Endothelial cell of umbilical vein (primary cell): ENCODE results near the gene CCT6A. TPM values are rescaled to one million over a fixed set of nuclear protein-coding genes. Genes with fewer than 3 reads are reported as not detected.
"Not testable (repeated sequence)": the region's sequence is repeated elsewhere in the genome, so short reads cannot be mapped to it uniquely, and the experiment has no call there.

ENCODE experiments used
- BruUV-seq: library from RNA; stranded (reverse); fragments of 400-500 nt; replicated peaks from 2 replicates; lab custom pipeline; 2021; lab: Mats Ljungman, UMichigan
- CTCF ChIA-PET: fragments of 300-600, 350-600 bp; sonication (Branson Sonifier 250); formaldehyde crosslinking; loops from one replicate; lab custom pipeline; 2021; ENCODE audit warnings: antibody characterized with exemption, inconsistent platforms; lab: Charles Lee
- POLR2A ChIA-PET: fragments of 300-600, 350-600 bp; sonication (Branson Sonifier 250); formaldehyde crosslinking; loops from one replicate; lab custom pipeline; 2021; ENCODE audit warnings: antibody characterized with exemption, inconsistent platforms; lab: Charles Lee
- DNase-seq: peaks from one replicate; pipeline ENCODE4 v3.0.0-alpha.2; 2011; ENCODE audit warnings: low read depth, low spot score
- FAIRE-seq: peaks from 2 replicates; lab custom pipeline; 2011; peaks lifted over from hg19 to GRCh38; lab: Jason Lieb, UNC
- H2AFZ ChIP-seq: 2 replicates; pipeline ENCODE4 v1.6.0; 2012; ENCODE audit warnings: low read depth, low read length, control low read depth, inconsistent platforms
- H3K27ac ChIP-seq: 2 replicates; pipeline ENCODE4 v1.5.1; 2011; ENCODE audit warnings: low read depth, mild to moderate bottlenecking, control low read depth, low read length, moderate library complexity; ENCODE audit not compliant: insufficient read depth
- H3K27me3 ChIP-seq, 2 experiments: 2 replicates each; pipeline versions ENCODE4 v1.6.0 to v1.6.1; 2011; ENCODE audit warnings: low read length in 2 of 2, mixed read lengths in 1 of 2; ENCODE audit not compliant: control insufficient read depth in 2 of 2, insufficient read depth in 2 of 2
- H3K36me3 ChIP-seq, 2 experiments: 2 replicates in 1 of 2; 3 replicates in 1 of 2; pipeline ENCODE4 v1.5.1; 2011; ENCODE audit warnings: low read length in 2 of 2, mild to moderate bottlenecking in 1 of 2, moderate library complexity in 1 of 2; ENCODE audit not compliant: control insufficient read depth in 2 of 2, insufficient read depth in 2 of 2; ENCODE audit errors: extremely low read depth in 1 of 2
- H3K4me1 ChIP-seq: 3 replicates; pipeline ENCODE4 v1.5.1; 2011; ENCODE audit warnings: mild to moderate bottlenecking, low read length; ENCODE audit not compliant: control insufficient read depth, insufficient read depth; ENCODE audit errors: extremely low read depth
- H3K4me2 ChIP-seq: 2 replicates; pipeline ENCODE4 v1.6.1; 2011; ENCODE audit warnings: low read length, control low read depth, mixed read lengths; ENCODE audit not compliant: insufficient read depth
- H3K4me3 ChIP-seq, 3 experiments: fragments of 200-600 bp in 1 of 3; sonication (generic), shearing (Covaris generic) in 1 of 3; replicated peaks in 1 of 3; 2 replicates each; pipeline ENCODE4 v1.5.1; 2011 to 2016; ENCODE audit warnings: control low read depth in 3 of 3, low read length in 3 of 3, mild to moderate bottlenecking in 2 of 3, inconsistent platforms in 1 of 3, low read depth in 1 of 3, moderate library complexity in 1 of 3; ENCODE audit not compliant: insufficient read depth in 1 of 3
- H3K79me2 ChIP-seq: 2 replicates; pipeline ENCODE4 v1.6.0; 2012; ENCODE audit warnings: low read length, inconsistent platforms; ENCODE audit not compliant: control insufficient read depth, insufficient read depth
- H3K9ac ChIP-seq: replicated peaks from 2 replicates; pipeline ENCODE3; 2011; ENCODE audit warnings: low read length, control low read depth; ENCODE audit not compliant: insufficient read depth; ENCODE audit errors: extremely low read depth
- H3K9me1 ChIP-seq: replicated peaks from 3 replicates; pipeline ENCODE4 v1.6.0; 2011; ENCODE audit warnings: mild to moderate bottlenecking, low read length; ENCODE audit not compliant: control insufficient read depth, insufficient read depth; ENCODE audit errors: extremely low read depth
- H3K9me3 ChIP-seq: replicated peaks from 2 replicates; pipeline ENCODE4 v1.5.1; 2012; ENCODE audit warnings: low read length, inconsistent platforms; ENCODE audit not compliant: control insufficient read depth, insufficient read depth
- H4K20me1 ChIP-seq: replicated peaks from 2 replicates; pipeline ENCODE3; 2011; ENCODE audit warnings: mild to moderate bottlenecking, low read length; ENCODE audit not compliant: control insufficient read depth, insufficient read depth; ENCODE audit errors: extremely low read depth
- FOS ChIP-seq: IDR thresholded peaks from 2 replicates; pipeline ENCODE4 v1.6.1; 2011; ENCODE audit warnings: mild to moderate bottlenecking, low read length, moderate library complexity, borderline replicate concordance; ENCODE audit not compliant: insufficient read depth
- GATA2 ChIP-seq: IDR thresholded peaks from 2 replicates; pipeline ENCODE4 v1.7.0; 2011; ENCODE audit warnings: low read depth, mild to moderate bottlenecking, moderate library complexity, mixed read lengths, low read length; ENCODE audit not compliant: insufficient read length, insufficient read depth
- JUN ChIP-seq: IDR thresholded peaks from 2 replicates; pipeline ENCODE4 v1.6.1; 2011; ENCODE audit warnings: borderline replicate concordance, low read depth; ENCODE audit not compliant: insufficient read length, insufficient read depth
- MYC ChIP-seq: IDR thresholded peaks from one replicate; pipeline ENCODE4 v1.6.1; 2011; ENCODE audit warnings: mild to moderate bottlenecking, low read depth, low read length
- POLR2AphosphoS5 ChIP-seq: IDR thresholded peaks from 2 replicates; pipeline ENCODE4 v1.6.1; 2012; ENCODE audit warnings: low read depth, mild to moderate bottlenecking, control low read depth, low read length, moderate library complexity; ENCODE audit not compliant: insufficient read depth
- dilution Hi-C: fragments of 300-500 bp; cut with MboI; formaldehyde crosslinking; loops from one replicate; pipeline ENCODE4 v1.15.0; 2019; ENCODE audit warnings: low sequenced_read_pairs; ENCODE audit not compliant: extremely low pct_ligation_motif_present
- intact Hi-C: fragments of 100-400 bp; cut with micrococcal nuclease; formaldehyde crosslinking; loops from one replicate; pipeline ENCODE4 v1.10.0; 2022
- polyA plus RNA-seq, 4 experiments: library from polyadenylated mRNA; depleted of rRNA in 3 of 4; stranded (reverse) in 3 of 4; unstranded in 1 of 4; fragments of >200 nt; gene quantifications; 2 replicates each; pipeline versions ENCODE4 v1.2.1 to v1.2.3, GENCODE V29; 2011 to 2012; ENCODE audit warnings: missing spikeins in 1 of 4
- small RNA-seq: library from RNA; depleted of rRNA; stranded (forward); fragments of <200 nt; gene quantifications from one replicate; pipeline ENCODE3, GENCODE V24; 2012; ENCODE audit warnings: low replicate concordance, low read depth; ENCODE audit not compliant: insufficient read depth, insufficient read length
- total RNA-seq: library from RNA; stranded (reverse); gene quantifications from 2 replicates; pipeline ENCODE4 v1.2.3, GENCODE V29; 2021
- TF ChIP-seq, protein P1 (sequence below), 2 donors: IDR thresholded peaks; 1 replicate in 1 of 2; 2 replicates in 1 of 2; pipeline ENCODE4 v1.5.1; 2011; ENCODE audit warnings: low read length in 2 of 2, mild to moderate bottlenecking in 2 of 2, moderate library complexity in 2 of 2, control low read depth in 1 of 2, inconsistent platforms in 1 of 2, low read depth in 1 of 2; ENCODE audit not compliant: insufficient read depth in 1 of 2; ENCODE audit errors: extremely low read depth in 1 of 2
- TF ChIP-seq, protein P2 (sequence below): IDR thresholded peaks from 2 replicates; pipeline ENCODE4 v1.6.1; 2011; ENCODE audit not compliant: insufficient read depth, insufficient read length

CCT6A gene
- total and polyA plus RNA-seq, 2 donors (not counting 3 experiments of a cell fraction or from before 2014, with no cell fraction given): 152 to 221 TPM

DNA sequence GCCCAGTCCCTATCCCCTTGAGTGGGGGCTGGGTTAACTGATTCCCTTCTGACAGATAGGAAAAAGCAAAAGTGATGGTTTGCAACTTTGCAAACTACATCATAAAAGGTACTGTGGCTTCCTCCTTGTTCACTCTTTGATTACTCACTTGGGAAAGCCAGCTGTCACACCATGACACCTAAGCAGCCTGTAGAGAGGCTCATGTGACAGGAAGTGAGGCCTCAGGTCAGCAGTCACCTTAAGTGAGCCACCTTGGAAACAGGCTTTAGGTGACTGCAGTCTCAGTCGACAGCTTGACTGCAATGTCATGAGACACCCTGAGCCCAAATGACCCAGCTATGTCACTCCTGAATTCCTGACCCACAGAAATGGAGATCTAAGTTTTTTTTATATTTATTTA lies 59.0 kb downstream of the CCT6A start:
- ChIA-PET POLR2A (no interaction called here), CTCF (no interaction called here)
- intact Hi-C loops: no loop called here
- H3K36me3 ChIP-seq: no peaks in the 10 kb centered on the region
- H3K4me1 ChIP-seq: no peaks in the 10 kb centered on the region
- dilution Hi-C loops: no loop called here
- no peaks in the 10 kb centered on the region for H3K27me3 ChIP-seq
- DNase-seq (no peak), FAIRE-seq (no peak)
- no peak overlapping the region for H3K9ac ChIP-seq
- BruUV-seq: no TSS peak
- no peaks in the 10 kb centered on the region for H4K20me1 ChIP-seq
- H3K9me1 ChIP-seq: no peaks in the 10 kb centered on the region
- H3K9me3 ChIP-seq: no peaks in the 10 kb centered on the region
- no peak overlapping the region for H3K4me2 ChIP-seq
- H3K79me2 ChIP-seq: peaks cover 6% of the 10 kb centered on the region
- no peak overlapping the region for H3K27ac ChIP-seq
- H2AFZ ChIP-seq: no peak overlapping the region
- no peak for TF ChIP-seq MYC
- TF ChIP-seq FOS: no peak
- TF ChIP-seq, protein P1, sequence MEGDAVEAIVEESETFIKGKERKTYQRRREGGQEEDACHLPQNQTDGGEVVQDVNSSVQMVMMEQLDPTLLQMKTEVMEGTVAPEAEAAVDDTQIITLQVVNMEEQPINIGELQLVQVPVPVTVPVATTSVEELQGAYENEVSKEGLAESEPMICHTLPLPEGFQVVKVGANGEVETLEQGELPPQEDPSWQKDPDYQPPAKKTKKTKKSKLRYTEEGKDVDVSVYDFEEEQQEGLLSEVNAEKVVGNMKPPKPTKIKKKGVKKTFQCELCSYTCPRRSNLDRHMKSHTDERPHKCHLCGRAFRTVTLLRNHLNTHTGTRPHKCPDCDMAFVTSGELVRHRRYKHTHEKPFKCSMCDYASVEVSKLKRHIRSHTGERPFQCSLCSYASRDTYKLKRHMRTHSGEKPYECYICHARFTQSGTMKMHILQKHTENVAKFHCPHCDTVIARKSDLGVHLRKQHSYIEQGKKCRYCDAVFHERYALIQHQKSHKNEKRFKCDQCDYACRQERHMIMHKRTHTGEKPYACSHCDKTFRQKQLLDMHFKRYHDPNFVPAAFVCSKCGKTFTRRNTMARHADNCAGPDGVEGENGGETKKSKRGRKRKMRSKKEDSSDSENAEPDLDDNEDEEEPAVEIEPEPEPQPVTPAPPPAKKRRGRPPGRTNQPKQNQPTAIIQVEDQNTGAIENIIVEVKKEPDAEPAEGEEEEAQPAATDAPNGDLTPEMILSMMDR (IDR thresholded peaks at IDR 0.05; ENCODE audit: extremely low read depth in 1 of 2, insufficient read depth in 1 of 2, low read depth in 1 of 2, low read length in 2 of 2): no peak
- TF ChIP-seq POLR2AphosphoS5: no peak
- TF ChIP-seq JUN: no peak
- no peak for TF ChIP-seq GATA2
- TF ChIP-seq, protein P2, sequence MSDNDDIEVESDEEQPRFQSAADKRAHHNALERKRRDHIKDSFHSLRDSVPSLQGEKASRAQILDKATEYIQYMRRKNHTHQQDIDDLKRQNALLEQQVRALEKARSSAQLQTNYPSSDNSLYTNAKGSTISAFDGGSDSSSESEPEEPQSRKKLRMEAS: no peak
- H3K4me3 ChIP-seq: no peak overlapping the region

DNA sequence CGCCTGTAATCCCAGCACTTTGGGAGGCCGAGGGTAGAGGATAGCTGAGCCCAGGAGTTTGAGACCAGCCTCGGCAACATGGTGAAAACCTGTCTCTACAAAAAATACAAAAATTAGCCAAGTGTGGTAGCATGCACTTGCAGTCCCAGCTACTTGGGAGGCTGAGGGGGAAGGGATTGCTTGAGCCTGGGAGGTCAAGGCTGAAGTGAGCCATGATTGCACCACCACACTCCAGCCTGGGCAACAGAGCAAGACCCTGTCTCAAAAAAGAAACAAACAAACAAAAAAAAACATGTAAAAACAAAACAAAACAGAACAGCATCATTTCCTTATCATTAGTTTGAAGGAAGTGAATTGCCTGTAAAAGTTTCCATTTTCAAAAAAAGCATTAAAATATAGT lies 60.7 kb downstream of the CCT6A start:
- CTCF ChIA-PET, DNase-seq, dilution Hi-C loops, H3K9me1 ChIP-seq, H3K9ac ChIP-seq, H3K9me3 ChIP-seq, H3K27me3 ChIP-seq, intact Hi-C loops, BruUV-seq, H2AFZ ChIP-seq, H4K20me1 ChIP-seq, H3K36me3 ChIP-seq, H3K79me2 ChIP-seq, FAIRE-seq, H3K4me1 ChIP-seq, H3K4me3 ChIP-seq, H3K4me2 ChIP-seq, H3K27ac ChIP-seq, POLR2A ChIA-PET: not testable (repeated sequence)

Small RNA genes lying within 50 kb of the gene (small RNA-seq; reads per million reads assigned to genes)
- not detected for gene SNORA15
- not detected for gene SNORA22B

Other genes starting within 250 kb of the CCT6A start
- gene SEPTIN14, start 189.0 kb upstream of the CCT6A start, total RNA-seq: not detected in 2 replicates
- not detected in 2 replicates for gene SEPTIN14, start 189.0 kb upstream of the CCT6A start, polyA plus RNA-seq
- gene ZNF713, start 164.3 kb upstream of the CCT6A start, total RNA-seq: 5.5 and 5.6 TPM in 2 replicates
- gene ZNF713, start 164.3 kb upstream of the CCT6A start, polyA plus RNA-seq: 1.4 and 1.8 TPM in 2 replicates
- 19.5 TPM in 2 replicates for gene MRPS17, start 99.9 kb upstream of the CCT6A start, total RNA-seq
- 11.1 and 11.8 TPM in 2 replicates for gene MRPS17, start 99.9 kb upstream of the CCT6A start, polyA plus RNA-seq
- 50.5 and 53.6 TPM in 2 replicates for gene NIPSNAP2, start 87.2 kb upstream of the CCT6A start, total RNA-seq
- 23.7 and 29.7 TPM in 2 replicates for gene NIPSNAP2, start 87.2 kb upstream of the CCT6A start, polyA plus RNA-seq
- 20.3 and 24.2 TPM in 2 replicates for gene PSPH, start 321 bp upstream of the CCT6A start, total RNA-seq
- gene PSPH, start 321 bp upstream of the CCT6A start, polyA plus RNA-seq: 10.3 and 11.8 TPM in 2 replicates
- gene SUMF2, start 12.5 kb downstream of the CCT6A start, total RNA-seq: 107 and 110 TPM in 2 replicates
- 91.3 and 92.4 TPM in 2 replicates for gene SUMF2, start 12.5 kb downstream of the CCT6A start, polyA plus RNA-seq
- gene PHKG1, start 41.2 kb downstream of the CCT6A start, total RNA-seq: 0.72 and 1.00 TPM in 2 replicates
- gene PHKG1, start 41.2 kb downstream of the CCT6A start, polyA plus RNA-seq: 0.32 and 0.78 TPM in 2 replicates
- 368 and 378 TPM in 2 replicates for gene CHCHD2, start 54.7 kb downstream of the CCT6A start, total RNA-seq
- gene CHCHD2, start 54.7 kb downstream of the CCT6A start, polyA plus RNA-seq: 616 and 626 TPM in 2 replicates
- not detected in 2 replicates for gene NUPR2, start 64.7 kb downstream of the CCT6A start, total RNA-seq
- gene NUPR2, start 64.7 kb downstream of the CCT6A start, polyA plus RNA-seq: not detected in 2 replicates